Gastroesophageal sphincter (tissue), 4 donors: ENCODE measurements around the gene UQCC2. TPM values are rescaled to one million over a fixed set of nuclear protein-coding genes. Genes with fewer than 3 reads are reported as not detected.

Experiments used
- ATAC-seq: fragments of 150-250 bp; one replicate; pipeline ENCODE4 v1.9.1; 2016; ENCODE audit warnings: mild to moderate bottlenecking, moderate library complexity
- H3K27ac ChIP-seq, 4 donors: fragments of 200-600 bp; sonication (generic) in 3 of 4; 1 replicate in 3 of 4; 2 replicates in 1 of 4; pipeline ENCODE4 v1.5.1; 2016 to 2019
- H3K27me3 ChIP-seq: fragments of 200-600 bp; sonication (generic); one replicate; pipeline ENCODE4 v1.5.1; 2019
- H3K36me3 ChIP-seq, 2 donors: fragments of 200-600 bp; sonication (generic); one replicate each; pipeline ENCODE4 v1.5.1; 2019; ENCODE audit warnings: control low read depth in 1 of 2
- H3K4me1 ChIP-seq, 3 donors: fragments of 200-600 bp; sonication (generic); 1 replicate in 2 of 3; 2 replicates in 1 of 3; pipeline ENCODE4 v1.5.1; 2016 to 2019; ENCODE audit warnings: control low read depth in 2 of 3
- H3K4me3 ChIP-seq, 2 donors: fragments of 200-600 bp; sonication (generic); one replicate each; pipeline ENCODE4 v1.5.1; 2019; ENCODE audit warnings: mild to moderate bottlenecking in 1 of 2, moderate library complexity in 1 of 2
- H3K9me3 ChIP-seq, 3 donors: fragments of 200-600 bp; sonication (generic); one replicate each; pipeline ENCODE4 v1.5.1; 2017 to 2019; ENCODE audit warnings: control low read depth in 2 of 3
- CTCF ChIP-seq, 4 experiments: fragments of 200-600 bp in 2 of 4; fragments of 450-650 bp in 2 of 4; sonication (generic) in 1 of 4; IDR thresholded peaks; one replicate each; pipeline ENCODE4 v1.5.1; 2017 to 2019; ENCODE audit warnings: antibody characterized with exemption in 4 of 4, mild to moderate bottlenecking in 2 of 4, moderate library complexity in 2 of 4
- EP300 ChIP-seq: sonication (generic); formaldehyde crosslinking; IDR thresholded peaks from one replicate; pipeline ENCODE4 v1.6.1; 2017; ENCODE audit warnings: antibody characterized with exemption, mild to moderate bottlenecking
- POLR2A ChIP-seq, 2 donors: fragments of 450-650 bp; IDR thresholded peaks; one replicate each; pipeline ENCODE4 v1.6.1; 2017; ENCODE audit warnings: antibody characterized with exemption in 2 of 2, mild to moderate bottlenecking in 2 of 2, moderate library complexity in 1 of 2
- POLR2AphosphoS5 ChIP-seq: sonication (generic); formaldehyde crosslinking; IDR thresholded peaks from one replicate; pipeline ENCODE4 v1.6.1; 2017; ENCODE audit warnings: antibody characterized with exemption
- WGBS, 2 donors: methylation state at CpG; one replicate each; pipeline ENCODE4 v1.1.5; 2018; ENCODE audit warnings: low coverage in 1 of 2; 5-methylcytosine and 5-hydroxymethylcytosine counted together
- total RNA-seq, 4 donors: library from RNA; depleted of rRNA; stranded (reverse); fragments of >200 nt; gene quantifications; one replicate each; pipeline ENCODE4 v1.1.0, GENCODE V29; 2016

Gene UQCC2
- total RNA-seq, 4 donors from 2014 or later = 14.5 to 25.3 (median 17.7) TPM

- WGBS, 2 donors = 100% methylated on average over 2 to 3 of the region's 7 CpGs
- H3K9me3 ChIP-seq = no peaks in the 10 kb centered on the region
- no peaks in the 10 kb centered on the region for H3K27me3 ChIP-seq
- H3K4me1 ChIP-seq = peaks cover 0 to 27% (median 6%) of the 10 kb centered on the region in 3 donors
- H3K4me3 ChIP-seq = no peak overlapping the region
- ATAC-seq = no peak
- H3K36me3 ChIP-seq = no peaks in the 10 kb centered on the region
- H3K27ac ChIP-seq = no peak overlapping the region
- no peak for TF ChIP-seq POLR2A (IDR thresholded peaks at IDR 0.05)
- TF ChIP-seq POLR2AphosphoS5 = no peak
- TF ChIP-seq EP300 = no peak
- no peak for TF ChIP-seq CTCF (IDR thresholded peaks at IDR 0.05)
Observed at GRCh38 chr6:33714385-33715040, 3.0 kb upstream of the UQCC2 start.

- no peak for TF ChIP-seq POLR2AphosphoS5
- no peak for TF ChIP-seq EP300
- no peak for TF ChIP-seq CTCF (IDR thresholded peaks at IDR 0.05)
- no peak for TF ChIP-seq POLR2A (IDR thresholded peaks at IDR 0.05)
- ATAC-seq = no peak
- H3K9me3 ChIP-seq = no peaks in the 10 kb centered on the region
- no peaks in the 10 kb centered on the region for H3K27me3 ChIP-seq
- no peak overlapping the region for H3K4me3 ChIP-seq
- peaks cover 0 to 2% of the 10 kb centered on the region in 2 donors for H3K36me3 ChIP-seq
- H3K4me1 ChIP-seq = peaks cover 0 to 27% (median 6%) of the 10 kb centered on the region in 3 donors
- WGBS, 2 donors = 71% methylated on average over 1 to 2 of the region's 2 CpGs
- no peak overlapping the region for H3K27ac ChIP-seq
Observed at GRCh38 chr6:33713786-33714185, 2.3 kb upstream of the UQCC2 start.

GRCh38 chr6:33712914-33713313 is 1.4 kb upstream of the UQCC2 start:
- Histone ChIP-seq H3K36me3 (peaks cover 0 to 11% of the 10 kb centered on the region in 2 donors), H3K9me3 (no peaks in the 10 kb centered on the region), H3K27ac (no peak overlapping the region), H3K4me3 (no peak overlapping the region), H3K4me1 (peaks cover 0 to 22% (median 6%) of the 10 kb centered on the region in 3 donors), H3K27me3 (no peaks in the 10 kb centered on the region)
- 84 to 93% methylated on average over 2 to 3 of the region's 3 CpGs for WGBS, 2 donors
- ATAC-seq = no peak
- TF ChIP-seq POLR2AphosphoS5 = no peak
- no peak for TF ChIP-seq EP300
- no peak for TF ChIP-seq CTCF (IDR thresholded peaks at IDR 0.05)
- no peak for TF ChIP-seq POLR2A (IDR thresholded peaks at IDR 0.05)

- Histone ChIP-seq H3K9me3 (no peaks in the 10 kb centered on the region), H3K27me3 (no peaks in the 10 kb centered on the region), H3K4me1 (peaks cover 0 to 19% (median 6%) of the 10 kb centered on the region in 3 donors), H3K27ac (peak overlapping the region in 2 of 4 donors; percentile 91 to 97), H3K4me3 (peak overlapping the region; percentile 62 to 79), H3K36me3 (peaks cover 0 to 24% of the 10 kb centered on the region in 2 donors)
- ATAC-seq = no peak
- 78 to 83% methylated on average over 10 to 11 of the region's 15 CpGs for WGBS, 2 donors
- no peak for TF ChIP-seq POLR2AphosphoS5
- no peak for TF ChIP-seq POLR2A (IDR thresholded peaks at IDR 0.05)
- no peak for TF ChIP-seq CTCF (IDR thresholded peaks at IDR 0.05)
- TF ChIP-seq EP300 = no peak
Observed at GRCh38 chr6:33710296-33711121, 991 bp downstream of the UQCC2 start.
